BE2C (cell line): ENCODE measurements around the gene NXPH1. TPM values are rescaled to one million over a fixed set of nuclear protein-coding genes. Genes with fewer than 3 reads are reported as not detected.

Source experiments
- DNase-seq: peaks from one replicate; pipeline ENCODE4 v3.0.0-alpha.2; 2020
- H3K27me3 ChIP-seq: fragments of 250-450 bp; sonication (Bioruptor Pico); 2 replicates; pipeline ENCODE4 v1.5.1; 2020; ENCODE audit warnings: mild to moderate bottlenecking
- H3K36me3 ChIP-seq: fragments of 250-450 bp; sonication (Bioruptor Pico); 2 replicates; pipeline ENCODE4 v1.5.1; 2020; ENCODE audit warnings: mild to moderate bottlenecking
- H3K4me1 ChIP-seq: fragments of 250-450 bp; sonication (Bioruptor Pico); 2 replicates; pipeline ENCODE4 v1.5.1; 2020
- H3K4me3 ChIP-seq: 2 replicates; pipeline ENCODE4 v1.5.1; 2011; ENCODE audit warnings: low read depth, low read length
- H3K9me3 ChIP-seq: fragments of 250-450 bp; sonication (Bioruptor Pico); 2 replicates; pipeline ENCODE4 v1.5.1; 2020
- CTCF ChIP-seq: IDR thresholded peaks from 2 replicates; pipeline ENCODE4 v1.5.1; 2012; ENCODE audit warnings: mild to moderate bottlenecking, low read depth, low read length
- polyA plus RNA-seq: library from polyadenylated mRNA; unstranded; fragments of >200 nt; gene quantifications from one replicate; pipeline ENCODE4 v1.2.1, GENCODE V29; 2012; ENCODE audit warnings: low read depth, missing spikeins; ENCODE audit not compliant: insufficient read length, insufficient read depth

The NXPH1 gene
- polyA plus RNA-seq = 0.97 TPM

- no peaks in the 10 kb centered on the region for H3K4me1 ChIP-seq
- H3K9me3 ChIP-seq = 0 out of 2 replicates have a peak, but pooled peaks cover 3% of the 10 kb centered on the region
- H3K4me3 ChIP-seq = peak within 1 kb of the TSS; percentile 76
- H3K36me3 ChIP-seq = no peaks in the 10 kb centered on the region
- DNase-seq = peak; percentile 80
- H3K27me3 ChIP-seq = peaks cover 14% of the 10 kb centered on the region
- peak; percentile 32 for TF ChIP-seq CTCF
Observed at GRCh38 chr7:8433477-8434289, at the start of gene NXPH1. NXPH1 (plus strand) TSS chr7:8433609.

- TF ChIP-seq CTCF = no peak
- Histone ChIP-seq H3K27me3 (no peaks in the 10 kb centered on the region), H3K9me3 (no peaks in the 10 kb centered on the region), H3K4me3 (no peak overlapping the region), H3K36me3 (no peaks in the 10 kb centered on the region), H3K4me1 (0 out of 2 replicates have a peak, but pooled peaks cover 4% of the 10 kb centered on the region)
- DNase-seq = no peak
Observed at GRCh38 chr7:8384901-8385300, 48.5 kb upstream of the NXPH1 start.

GRCh38 chr7:8386926-8387550 is 46.4 kb upstream of the NXPH1 start:
- no peak for DNase-seq
- Histone ChIP-seq H3K27me3 (no peaks in the 10 kb centered on the region), H3K9me3 (no peaks in the 10 kb centered on the region), H3K4me1 (peaks cover 8% of the 10 kb centered on the region), H3K36me3 (no peaks in the 10 kb centered on the region), H3K4me3 (no peak overlapping the region)
- TF ChIP-seq CTCF = no peak

- peaks cover 8% of the 10 kb centered on the region for H3K4me1 ChIP-seq
- no peaks in the 10 kb centered on the region for H3K9me3 ChIP-seq
- H3K36me3 ChIP-seq = no peaks in the 10 kb centered on the region
- DNase-seq = no peak
- no peak for TF ChIP-seq CTCF
- H3K27me3 ChIP-seq = no peaks in the 10 kb centered on the region
- no peak overlapping the region for H3K4me3 ChIP-seq
Observed at GRCh38 chr7:8387551-8388256, 45.7 kb upstream of the NXPH1 start.

GRCh38 chr7:8388257-8388625 is 45.2 kb upstream of the NXPH1 start:
- Histone ChIP-seq H3K36me3 (no peaks in the 10 kb centered on the region), H3K4me1 (peaks cover 8% of the 10 kb centered on the region), H3K4me3 (no peak overlapping the region), H3K9me3 (no peaks in the 10 kb centered on the region), H3K27me3 (no peaks in the 10 kb centered on the region)
- DNase-seq = no peak
- TF ChIP-seq CTCF = no peak
